ENCODE measurements around the gene CTBP2. TPM values are rescaled to one million over a fixed set of nuclear protein-coding genes. Genes with fewer than 3 reads are reported as not detected.

CTBP2 gene
- polyA plus RNA-seq, 3 donors: 91.1 to 100 (median 98.0) TPM

GRCh38 chr10:125025341-125025740 lies 135.0 kb downstream of the CTBP2 start:
- DNase-seq: no peak

- DNase-seq: no peak
These were observed 135.7 kb downstream of the CTBP2 start for GRCh38 chr10:125024497-125025234.

DNA sequence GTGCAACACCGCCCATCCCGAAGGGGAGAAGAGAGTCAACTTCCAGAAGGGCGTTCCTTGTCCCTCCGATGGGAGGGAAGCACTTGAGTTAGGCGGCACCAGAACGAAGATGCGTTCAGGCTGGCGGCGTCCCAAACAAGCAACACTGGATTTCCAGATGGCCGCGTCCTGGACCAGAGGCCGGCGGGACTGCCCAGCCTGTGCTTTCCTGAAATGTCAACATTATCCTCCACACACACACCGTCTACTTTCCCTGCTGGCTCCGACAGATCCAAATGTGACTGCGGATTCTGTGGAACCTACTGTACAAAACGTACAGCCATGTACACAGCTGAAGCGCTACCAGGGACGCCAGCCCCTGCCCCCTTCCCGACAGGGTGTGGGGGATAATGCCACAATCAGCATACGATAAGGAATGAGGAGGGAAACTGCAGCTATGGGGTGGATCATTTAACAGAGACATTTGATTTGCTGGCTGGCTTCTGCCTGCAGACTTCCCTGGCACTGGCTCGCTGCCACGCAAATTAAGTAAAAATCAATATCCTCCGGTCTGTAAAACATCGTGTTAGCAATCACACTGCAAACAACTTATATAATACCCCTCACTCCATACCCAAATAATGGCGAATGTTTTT lies 136.4 kb downstream of the CTBP2 start:
- no peak for DNase-seq

- DNase-seq: no peak
These were observed 137.1 kb downstream of the CTBP2 start for GRCh38 chr10:125023255-125023654.

- no peak for DNase-seq
These were observed 137.7 kb downstream of the CTBP2 start for GRCh38 chr10:125022671-125023070.

GRCh38 chr10:125021686-125022344 lies 138.5 kb downstream of the CTBP2 start:
- no peak for DNase-seq

GRCh38 chr10:125020871-125021270 lies 139.5 kb downstream of the CTBP2 start:
- no peak for DNase-seq

GRCh38 chr10:125020386-125020785 lies 140.0 kb downstream of the CTBP2 start:
- DNase-seq: no peak

DNA sequence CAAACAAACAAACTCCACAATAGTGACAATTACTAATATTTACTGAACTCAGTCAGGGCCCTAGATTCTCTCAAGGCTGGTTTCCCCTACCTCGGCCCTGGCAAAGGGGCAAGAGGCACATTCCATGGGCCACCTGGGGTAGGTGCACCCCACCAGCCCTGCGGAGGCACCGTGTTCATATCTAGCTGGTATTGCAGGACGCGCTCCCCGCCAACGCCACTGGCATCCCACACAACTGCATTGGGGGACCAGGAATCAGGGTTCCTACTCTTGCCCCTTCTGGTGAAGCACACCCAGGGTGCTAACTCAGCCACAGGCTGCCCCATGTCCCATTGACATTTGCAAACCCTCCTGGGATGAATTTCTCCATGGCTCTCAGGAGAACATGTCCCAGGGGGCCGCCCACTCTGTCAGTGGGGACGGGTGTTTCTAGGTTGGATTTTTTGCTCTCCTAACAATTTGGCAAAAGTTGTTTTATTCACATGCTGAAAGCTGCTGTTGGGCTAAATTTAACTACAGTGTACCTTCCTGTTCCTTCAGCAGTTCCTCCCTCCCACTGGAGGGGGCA lies 141.7 kb downstream of the CTBP2 start:
- no peak for DNase-seq

DNA sequence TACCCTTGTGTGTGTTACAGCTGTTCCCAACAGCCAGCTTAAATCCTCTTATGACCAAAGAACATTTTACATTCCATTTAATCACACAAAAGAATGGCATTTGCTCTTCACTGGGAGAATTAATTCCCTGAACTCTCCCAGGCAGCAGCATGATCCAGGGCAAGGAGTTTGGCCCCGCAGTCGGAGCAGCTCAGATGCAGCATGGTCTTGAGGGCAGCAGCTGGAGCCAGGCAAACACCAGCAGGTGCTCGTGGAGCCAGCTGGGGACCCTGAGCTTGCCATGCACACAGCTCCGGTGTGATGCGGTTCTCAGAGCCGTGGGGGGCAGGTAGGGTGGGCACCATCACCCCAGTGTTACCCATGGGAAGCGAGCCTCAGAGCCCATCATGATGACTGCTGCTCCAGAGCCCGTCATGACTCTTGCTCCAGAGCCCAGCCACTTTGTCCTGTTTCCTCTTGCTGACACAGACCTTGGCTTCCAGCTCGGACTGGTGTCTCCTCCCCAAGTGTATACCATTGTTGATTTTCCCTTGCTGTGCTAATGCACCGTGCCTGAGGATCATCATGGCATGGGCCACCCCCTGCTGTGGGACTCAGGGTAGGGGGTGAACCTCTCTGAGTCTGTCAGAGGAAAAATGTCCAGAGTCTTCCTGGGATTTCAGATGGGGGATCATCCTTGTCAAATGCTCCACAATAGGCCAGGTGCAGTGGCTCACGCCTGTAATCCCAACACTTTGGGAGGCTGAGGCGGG lies 142.6 kb downstream of the CTBP2 start:
- DNase-seq: no peak

GRCh38 chr10:125016611-125017202 lies 143.7 kb downstream of the CTBP2 start:
- DNase-seq: no peak

DNA sequence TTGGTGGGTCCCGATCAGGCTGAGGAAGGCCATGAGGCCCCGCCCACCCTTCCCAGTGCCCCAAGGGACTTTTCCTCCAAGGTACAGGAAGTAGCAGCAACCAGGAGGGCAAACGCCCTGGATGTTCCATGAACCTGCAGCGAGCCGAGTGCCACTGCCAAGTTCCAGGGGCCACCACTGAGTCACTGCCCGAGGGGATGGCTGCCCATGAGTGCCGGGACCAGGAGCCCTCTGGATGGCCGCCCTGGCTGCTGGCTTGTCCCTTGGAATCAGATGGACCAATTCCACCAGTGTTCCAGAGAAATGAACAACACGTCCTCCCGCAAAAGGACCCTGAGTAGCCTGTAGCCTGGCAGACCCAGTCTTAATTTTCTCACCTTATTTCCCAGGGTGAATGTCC lies 144.2 kb downstream of the CTBP2 start:
- DNase-seq: no peak

DNA sequence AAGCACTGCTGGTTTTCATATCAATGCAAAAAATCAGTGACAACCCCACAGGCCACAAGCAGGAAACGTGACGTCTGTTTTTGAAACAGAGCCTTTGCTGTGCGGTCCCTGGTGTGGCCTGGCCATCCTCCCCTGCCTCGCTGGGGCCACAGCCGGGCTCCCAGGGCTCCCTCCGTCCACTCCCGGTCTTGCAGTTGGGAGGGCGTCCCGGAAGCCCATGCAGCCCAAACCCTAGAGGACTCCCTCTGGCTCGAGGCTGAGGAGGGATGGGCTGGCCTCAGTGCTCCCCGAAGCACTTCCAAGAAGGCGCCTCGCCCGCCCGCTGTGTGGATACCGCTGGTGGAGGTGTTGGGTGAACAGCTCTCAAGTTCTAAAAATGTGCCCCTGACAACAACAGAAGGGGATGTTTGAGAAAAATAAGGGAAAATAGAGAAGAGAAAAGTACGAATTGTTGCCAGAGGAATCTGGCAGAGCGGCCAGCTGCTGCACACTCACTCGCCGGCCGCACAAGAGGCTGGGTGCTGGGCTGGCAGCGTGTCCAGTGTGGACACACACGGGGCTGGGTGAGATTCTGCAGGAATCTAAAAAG lies 144.9 kb downstream of the CTBP2 start:
- no peak for DNase-seq

- DNase-seq: no peak
These were observed 145.5 kb downstream of the CTBP2 start for GRCh38 chr10:125014836-125015355.

DNA sequence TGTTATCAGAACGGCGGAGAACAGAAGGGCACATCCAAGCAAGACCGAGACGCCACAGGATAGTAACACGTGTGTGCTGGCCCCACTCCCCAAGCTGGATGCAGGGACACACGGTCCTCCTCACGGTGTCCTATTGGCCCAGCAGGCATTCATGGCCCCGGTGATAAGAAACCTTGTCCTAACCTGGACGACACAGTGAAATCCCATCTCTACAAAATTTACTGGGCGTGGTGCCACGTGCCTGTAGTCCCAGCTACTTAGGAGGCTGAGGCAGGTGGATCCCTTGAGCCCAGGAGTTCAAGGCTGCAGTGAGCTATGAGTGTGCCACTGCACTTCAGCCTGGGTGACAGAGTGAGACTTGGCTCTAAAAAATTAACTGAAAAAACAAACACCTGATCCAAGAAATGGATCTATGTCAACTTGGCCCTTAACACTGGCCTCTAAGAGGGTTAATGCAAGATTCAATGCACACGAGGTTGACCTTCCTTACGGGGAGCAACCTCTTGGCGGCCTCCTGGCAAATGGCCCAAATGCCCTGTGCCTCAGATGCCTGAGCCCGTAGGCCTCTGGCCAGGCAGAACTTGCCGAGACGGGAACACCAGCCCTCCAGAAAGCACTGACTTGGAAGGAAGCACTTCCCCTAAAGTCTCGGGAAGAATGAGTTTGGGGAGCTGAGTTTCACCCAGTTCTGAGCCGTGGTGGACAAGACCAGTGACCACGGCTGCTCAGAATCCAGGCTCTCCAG lies 146.1 kb downstream of the CTBP2 start:
- no peak for DNase-seq

DNA sequence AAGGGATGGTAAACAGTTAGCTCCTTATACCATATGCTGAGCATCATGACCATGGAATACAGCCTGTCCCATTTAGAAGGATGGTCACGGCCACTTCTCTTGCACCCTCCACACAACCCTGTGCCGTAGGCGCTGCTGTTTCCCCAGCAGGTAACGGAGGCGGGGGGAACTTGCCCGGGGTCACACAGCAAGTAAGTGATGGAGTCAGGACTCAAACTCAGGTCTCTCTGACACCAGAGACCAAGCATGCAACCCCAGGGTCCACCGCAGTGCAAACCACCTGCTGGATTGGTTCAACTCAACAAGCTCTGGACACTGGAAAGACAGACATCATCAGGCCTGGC lies 146.9 kb downstream of the CTBP2 start:
- no peak for DNase-seq

DNA sequence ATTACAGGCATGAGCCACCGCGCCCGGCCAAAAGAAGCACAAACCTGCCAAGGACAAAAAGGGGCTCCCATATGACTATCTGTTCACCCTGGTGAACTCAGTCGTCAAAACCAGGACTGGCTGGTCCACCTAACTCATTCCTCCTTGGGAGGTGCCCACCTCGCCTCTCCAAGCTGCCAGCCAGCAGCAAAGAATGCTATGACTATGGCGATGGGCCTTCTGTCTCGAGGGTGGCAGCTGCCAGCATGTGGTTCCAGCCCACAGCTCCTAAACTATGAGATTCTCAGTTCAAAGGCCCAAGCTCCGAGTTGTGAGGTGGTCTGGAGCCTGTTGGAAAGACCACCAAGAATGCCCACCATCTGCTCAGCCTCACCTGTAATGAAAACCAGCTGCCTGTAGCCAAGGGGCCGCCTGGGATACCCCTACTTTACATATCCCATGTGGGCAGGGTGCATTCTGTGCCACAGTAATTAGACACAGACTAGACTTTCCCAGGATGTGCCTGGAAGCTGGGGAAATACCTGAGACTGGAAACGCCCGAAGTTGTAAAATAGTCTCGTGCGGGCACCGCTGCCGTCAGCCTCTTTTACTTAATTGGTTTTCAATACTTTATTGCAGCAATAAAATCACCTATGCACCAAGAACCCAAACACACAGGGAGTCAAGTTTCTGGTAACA lies 147.4 kb downstream of the CTBP2 start:
- no peak for DNase-seq

GRCh38 chr10:125011926-125012705 lies 148.2 kb downstream of the CTBP2 start:
- no peak for DNase-seq
